Fibroblast of skin of right biceps (primary cell): Measurements from ENCODE around the gene MSH5.

ENCODE experiments used
- DNase-seq: peaks from one replicate; pipeline ENCODE4 v3.0.0-alpha.2; 2013

MSH5 gene

DNA sequence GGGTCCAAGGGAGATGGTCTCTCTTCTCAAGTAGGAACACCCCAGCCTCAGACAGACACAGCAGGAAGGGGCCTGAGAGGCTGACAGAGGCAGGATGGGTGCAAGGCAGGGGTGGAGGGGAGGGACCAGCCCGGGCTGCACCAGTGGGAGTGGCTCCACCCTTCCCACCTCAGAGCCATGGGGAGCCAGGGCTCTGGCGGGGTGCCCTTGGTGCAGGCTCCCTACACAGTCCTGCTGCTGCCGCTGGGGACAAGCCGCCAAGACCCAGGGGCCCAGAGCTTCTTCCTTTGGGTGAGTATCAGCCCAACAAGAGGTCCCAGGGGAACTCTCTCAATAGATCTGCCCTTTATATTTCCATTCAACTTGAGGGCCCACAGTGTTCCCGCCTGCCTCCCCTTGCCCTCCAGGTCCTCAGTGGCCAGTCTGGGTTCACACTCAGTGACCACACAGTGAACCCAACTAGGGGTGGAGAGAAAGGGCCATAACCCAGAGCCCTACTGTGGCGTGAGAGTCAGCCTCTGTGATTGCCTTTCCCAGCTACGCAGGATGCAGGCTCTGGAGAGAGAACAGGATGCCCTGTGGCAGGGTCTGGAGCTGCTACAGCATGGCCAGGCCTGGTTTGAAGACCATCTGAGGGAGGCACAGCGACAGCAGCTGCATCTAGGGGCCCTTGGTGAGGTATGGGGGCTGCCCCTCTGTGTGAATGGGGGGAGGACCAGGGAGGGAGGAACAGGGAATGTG lies 23.2 kb downstream of the MSH5 start:
- DNase-seq: no peak

DNA sequence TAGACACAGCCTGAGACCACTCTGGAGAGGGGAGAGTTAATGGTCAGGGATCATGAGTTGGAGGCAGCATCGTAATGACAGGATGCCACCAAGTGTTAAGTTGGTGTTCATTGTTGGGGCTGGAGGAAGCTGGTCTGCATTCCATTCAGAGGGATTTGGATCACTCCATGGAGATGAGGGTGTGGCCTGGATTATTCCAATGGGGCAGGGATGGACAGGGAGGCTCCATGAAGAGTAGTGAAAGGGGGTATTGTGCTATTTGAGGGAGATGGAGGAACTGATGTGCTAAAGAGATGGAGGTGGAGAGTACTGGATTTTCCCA lies 23.8 kb downstream of the MSH5 start:
- DNase-seq: peak; percentile 74

GRCh38 chr6:31764198-31764597 lies 24.4 kb downstream of the MSH5 start:
- DNase-seq: no peak

DNA sequence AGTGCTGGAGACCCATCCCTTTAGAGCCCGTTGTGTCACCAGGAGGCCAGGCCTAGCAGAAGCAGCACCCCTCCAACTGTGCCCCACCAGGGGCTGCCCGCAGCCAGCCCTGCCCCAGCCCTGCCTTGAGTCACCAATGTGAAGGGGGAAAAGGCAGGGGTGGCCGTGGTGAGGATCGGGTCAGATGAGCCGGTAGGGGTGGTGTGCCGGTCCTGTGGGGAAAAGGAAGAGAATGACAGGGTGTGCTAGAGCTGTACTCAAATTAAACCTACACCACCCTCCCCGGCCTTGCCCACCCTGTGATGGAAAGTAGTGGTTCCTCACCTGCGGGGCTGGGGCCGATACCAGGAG lies 25.7 kb downstream of the MSH5 start:
- DNase-seq: no peak

DNA sequence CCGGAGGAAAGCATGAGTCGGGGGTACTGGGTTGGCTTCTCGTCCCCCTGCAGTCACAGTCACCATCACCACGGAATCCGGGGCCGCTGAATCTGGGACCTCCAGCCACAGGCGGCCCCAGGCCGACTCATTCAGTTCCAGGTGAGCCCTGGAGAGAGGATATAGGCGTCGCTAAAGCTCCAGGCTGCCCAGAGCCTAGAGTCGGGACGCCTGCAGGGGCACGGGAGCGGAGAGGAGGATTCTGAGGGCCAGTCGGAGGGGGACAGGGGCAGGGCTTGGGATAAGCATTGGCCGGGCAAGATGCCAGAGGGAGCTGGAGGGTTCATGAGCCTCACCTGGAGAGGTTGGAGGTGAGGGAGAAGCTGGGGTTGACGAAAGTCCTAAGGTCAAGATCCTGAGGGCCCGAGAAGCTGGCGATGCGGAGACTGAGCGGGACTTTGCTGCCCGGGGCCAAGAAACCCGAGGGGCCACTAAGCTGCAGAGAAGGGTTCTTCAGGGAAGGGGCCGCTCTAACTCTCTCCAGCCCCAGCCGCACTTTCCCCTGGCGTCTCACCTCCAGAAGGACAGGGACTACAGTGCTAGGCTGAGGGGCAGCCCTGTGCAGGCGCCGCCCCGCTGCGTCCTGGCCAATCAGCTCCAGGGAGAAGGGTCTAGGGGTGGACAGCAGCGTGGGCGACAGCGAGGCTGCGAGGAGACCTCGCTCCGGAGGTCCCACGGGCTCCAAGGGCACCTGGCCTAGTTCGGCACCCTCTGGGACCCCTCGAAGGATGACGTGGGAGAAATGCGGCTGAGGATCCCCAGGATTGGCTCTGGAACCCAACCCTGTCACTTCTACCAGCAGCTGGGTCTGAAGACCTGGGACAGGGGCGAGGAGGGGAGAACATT lies 26.3 kb downstream of the MSH5 start:
- peak; percentile 16 for DNase-seq

DNA sequence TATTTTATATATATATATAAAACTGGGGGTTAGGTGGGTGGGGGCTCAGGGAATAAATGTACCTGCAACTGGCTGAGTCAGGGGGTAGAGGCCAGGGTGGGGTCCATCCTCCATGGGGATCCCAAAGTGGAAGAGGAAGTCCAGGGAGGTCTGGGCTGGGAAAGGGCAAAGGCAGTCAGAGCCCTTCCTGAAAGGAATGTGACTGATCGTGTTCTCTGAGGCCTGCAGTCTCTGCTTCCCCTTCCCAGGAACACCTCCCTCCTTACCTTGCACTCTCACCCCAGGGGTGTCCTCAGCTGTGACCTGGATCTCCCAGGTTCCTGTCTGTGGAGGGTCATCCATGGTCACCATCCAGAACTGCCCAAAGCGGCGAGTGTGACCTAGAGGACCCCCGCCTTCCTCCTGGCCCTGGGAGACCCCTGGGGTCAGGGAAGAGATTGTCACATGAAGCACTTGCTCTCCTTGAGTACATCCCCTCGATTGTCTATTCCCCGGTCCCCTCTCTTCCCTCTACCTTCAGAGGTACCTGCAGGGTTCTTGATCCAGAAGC lies 27.4 kb downstream of the MSH5 start:
- DNase-seq: no peak

- DNase-seq: no peak
Observed at GRCh38 chr6:31768363-31769257, 28.8 kb downstream of the MSH5 start.

DNA sequence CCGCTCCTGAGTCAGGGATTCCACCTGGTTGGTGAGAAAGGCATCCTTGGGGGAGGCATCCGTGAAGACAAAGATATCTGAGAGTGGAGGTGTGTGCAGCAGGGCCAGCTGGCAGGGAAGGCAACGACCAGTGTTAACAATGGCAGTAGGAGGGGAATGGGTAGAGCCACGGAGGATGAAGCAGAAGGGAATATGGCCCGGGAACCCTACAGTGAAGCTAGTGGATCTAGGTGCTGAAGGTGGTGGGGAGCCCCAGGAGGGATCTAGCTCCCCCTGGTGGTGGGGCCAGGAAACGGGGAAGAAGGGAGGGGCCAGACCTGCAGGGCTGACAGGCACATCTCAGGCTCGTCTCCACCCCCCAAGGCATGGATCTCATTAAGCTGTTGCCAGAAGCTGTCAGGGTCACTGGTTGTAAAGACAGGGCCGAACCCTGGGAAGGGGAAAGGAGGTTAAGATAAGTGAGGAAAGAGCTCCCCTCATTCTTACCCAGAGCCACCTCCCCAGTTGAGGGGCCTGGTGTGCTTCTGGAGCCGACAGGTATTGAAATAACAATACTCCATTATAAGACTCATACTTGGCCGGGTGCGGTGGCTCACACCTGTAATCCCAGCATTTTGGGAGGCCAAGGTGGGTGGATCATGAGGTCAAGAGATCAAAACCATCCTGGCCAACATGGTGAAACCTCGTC lies 30.0 kb downstream of the MSH5 start:
- peak; percentile 46 for DNase-seq

GRCh38 chr6:31770860-31771259 lies 31.1 kb downstream of the MSH5 start:
- no peak for DNase-seq

DNA sequence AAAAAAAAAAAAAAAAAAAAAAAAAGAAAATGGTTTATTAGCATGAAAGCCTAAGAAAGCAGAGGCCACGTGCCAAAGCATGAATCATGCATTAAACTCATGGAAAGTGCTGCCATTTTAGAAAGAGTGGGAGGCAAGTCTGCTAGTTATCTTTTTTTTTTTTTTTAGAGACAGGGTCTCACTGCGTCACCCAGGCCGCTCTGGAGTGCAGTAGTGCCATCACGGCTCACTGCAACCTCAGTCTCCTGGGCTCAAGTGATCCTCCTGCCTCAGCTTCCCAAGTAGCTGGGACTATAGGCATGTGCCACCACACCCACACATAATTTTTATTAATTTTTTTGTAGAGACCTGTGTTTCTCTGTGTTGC lies 32.2 kb downstream of the MSH5 start:
- peak; percentile 56 for DNase-seq

- DNase-seq: no peak
Observed at GRCh38 chr6:31775184-31775583, 35.4 kb downstream of the MSH5 start.

GRCh38 chr6:31775633-31776484 lies 36.1 kb downstream of the MSH5 start:
- no peak for DNase-seq

GRCh38 chr6:31776485-31776988 lies 36.7 kb downstream of the MSH5 start:
- DNase-seq: no peak

DNA sequence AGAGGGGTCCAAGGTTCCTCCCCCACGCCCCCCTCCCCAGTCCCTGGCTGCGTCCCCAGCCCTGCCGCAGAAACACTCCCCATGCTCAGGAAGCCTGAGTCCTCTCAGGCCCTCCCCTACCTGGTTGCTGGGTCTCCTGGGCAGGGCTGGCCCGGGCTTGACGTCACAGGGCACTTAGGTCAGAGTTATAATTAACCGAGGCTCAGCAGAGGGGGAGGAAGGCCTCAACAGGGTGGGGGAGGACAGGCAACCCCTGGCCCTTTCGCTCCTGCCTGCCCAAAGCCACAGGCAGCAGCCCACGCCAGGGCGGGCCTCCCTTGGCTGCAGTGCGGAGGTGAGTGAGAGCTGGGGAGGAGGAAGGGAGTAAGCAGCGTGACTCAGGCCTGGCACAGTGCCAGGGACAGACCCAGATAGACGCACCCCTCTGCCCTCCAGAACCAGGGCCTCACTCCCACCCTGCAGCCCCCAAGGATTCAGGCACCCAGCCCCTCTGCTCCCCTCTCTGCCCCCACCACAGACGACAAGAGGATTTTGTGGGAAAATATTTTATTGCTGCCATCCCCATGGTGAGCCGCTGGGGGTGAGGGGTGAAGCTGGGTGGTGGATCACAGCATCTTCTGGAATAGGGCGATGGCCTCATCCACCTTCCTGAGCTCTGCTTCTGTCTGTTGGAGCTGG lies 37.3 kb downstream of the MSH5 start, which contains the start of gene VWA7:
Gene VWA7 (minus strand): TSS at position 340 of the 678 bp plus-strand sequence. CDS start 549 bp downstream, outside the sequence.
- peak; percentile 76 for DNase-seq

DNA sequence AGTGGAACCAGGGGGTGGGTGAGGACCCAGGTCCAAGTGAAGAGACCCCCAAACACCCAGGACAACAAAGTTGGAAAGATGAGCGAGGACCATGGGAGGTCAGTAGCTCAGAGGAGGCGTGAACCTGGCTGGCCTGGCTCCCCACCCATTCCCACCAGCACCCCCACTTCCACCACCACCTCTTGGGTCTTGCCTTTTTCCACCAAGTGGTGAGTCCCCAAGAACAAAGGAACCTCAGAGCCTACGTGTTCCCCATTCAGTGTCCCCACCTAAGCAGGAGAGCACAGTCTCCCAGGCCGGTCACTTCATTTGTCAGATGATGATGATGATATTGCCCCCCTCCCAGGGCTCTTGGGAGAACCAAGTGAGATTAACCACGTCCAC lies 37.9 kb downstream of the MSH5 start:
- DNase-seq: no peak

DNA sequence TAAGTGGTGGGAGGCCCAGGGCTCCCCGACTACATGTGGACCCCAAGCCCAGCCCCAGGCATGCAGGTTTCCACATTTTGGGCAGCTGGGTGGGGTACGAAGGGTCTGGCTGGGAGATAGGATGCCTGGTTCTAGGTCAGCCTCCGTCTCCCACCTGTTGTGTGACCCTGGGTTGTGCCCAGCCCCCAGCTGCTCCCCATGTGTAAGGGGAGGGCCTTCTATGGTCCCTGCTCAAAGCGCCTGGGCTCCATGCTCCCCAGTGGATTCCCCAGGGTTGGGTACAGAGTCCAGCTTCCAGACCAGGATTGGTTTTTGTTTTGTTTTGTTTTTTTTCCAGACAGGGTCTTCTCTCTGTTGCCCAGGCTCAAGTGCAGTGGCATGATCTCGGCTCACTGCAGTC lies 38.4 kb downstream of the MSH5 start:
- no peak for DNase-seq

DNA sequence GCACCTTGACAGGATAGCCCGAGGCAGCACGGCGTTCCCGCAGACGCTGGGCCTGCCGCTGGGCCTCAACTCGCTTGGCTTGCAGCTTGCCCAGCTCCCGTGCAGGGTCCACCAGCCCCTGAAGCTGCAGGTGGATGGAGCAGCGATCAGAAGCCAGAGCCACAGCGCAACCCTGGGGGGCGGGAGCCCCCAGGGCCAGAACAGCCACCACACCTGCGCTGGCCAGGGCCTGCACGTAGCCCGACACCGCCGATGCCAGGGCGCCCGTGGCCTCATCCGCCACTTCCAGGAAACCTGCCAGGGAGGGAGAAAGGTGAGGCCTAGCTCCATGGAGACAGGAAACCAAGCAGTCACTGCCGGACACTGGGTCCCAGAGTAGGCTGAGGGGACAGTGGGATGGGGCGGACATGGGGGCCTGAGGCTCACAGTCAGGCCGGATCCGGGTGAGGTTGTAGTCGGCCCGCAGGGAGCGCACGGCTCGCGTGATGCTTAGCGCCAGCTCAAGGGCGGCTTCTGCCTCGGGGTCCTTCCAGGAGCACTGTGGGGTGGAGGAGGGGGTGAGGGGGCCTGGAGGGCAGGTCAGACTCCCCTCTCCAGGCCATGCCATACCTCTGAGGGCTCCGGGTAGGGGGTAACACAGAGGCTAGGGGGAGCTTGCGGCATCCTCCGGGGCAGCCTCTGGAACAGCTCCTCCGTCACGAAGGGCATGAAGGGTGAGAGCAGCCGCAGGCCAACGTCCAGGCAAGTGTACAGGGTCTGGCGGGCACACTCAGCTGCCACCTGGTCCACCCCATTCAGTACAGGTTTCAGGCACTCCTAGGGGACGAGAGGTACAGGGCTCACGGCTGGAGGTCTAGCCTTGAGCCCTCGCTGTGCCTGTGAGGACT lies 39.4 kb downstream of the MSH5 start:
- DNase-seq: no peak

DNA sequence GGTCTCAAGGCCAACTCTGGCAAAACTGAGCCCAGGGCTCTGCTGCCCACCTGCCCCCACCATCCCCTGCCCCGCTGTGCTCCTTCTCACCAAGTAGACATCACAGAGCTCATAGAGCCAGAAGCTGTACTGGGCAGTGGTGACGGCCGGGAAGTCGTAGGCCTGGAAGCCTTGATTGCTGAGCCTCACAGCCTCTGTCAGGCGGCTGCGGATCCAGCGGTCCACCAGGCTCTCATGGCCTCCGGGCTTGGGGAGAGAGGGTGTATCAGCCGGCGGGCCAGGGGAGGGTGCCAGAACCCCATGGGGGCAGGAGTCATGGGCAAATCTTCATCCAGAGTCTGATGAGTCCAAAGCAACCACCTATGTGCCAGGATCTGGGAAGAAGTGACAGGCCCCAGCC lies 40.1 kb downstream of the MSH5 start:
- no peak for DNase-seq

DNA sequence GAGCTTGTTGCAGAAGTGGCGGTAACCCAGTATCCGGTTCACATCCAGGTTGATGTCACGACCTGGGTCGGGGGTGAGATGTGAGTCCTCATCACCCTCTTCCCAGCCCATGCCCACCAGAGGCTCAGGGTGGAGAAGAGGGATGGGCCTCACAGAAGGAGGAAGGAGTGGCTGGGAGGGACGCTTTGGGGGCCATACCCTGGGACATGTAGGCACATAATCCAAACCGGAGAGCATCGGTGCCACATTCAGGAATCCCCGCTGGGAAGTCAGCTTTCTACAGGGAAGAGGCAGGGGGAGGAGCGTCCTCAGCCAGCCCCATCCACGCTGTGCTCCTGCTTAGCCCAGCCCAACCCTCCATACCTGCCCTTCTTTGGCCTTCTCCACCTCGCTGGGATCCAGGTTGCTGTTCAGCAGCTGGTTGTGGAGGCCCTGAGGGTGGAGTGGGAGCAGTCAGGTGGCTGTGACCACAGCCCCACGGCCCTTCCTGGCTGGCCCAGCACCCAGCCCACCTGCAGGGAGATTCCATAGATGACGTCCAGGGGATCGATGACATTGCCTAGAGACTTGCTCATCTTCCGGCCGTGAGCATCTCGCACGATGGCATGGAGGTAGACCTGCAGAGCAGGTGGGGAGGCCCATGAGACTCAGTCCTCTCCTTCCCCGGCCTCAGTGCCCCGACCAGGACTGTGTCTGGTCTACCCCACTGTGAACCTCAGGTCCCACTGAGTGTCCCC lies 40.9 kb downstream of the MSH5 start:
- no peak for DNase-seq
